ENCODE data around the gene GALNS. TPM values are rescaled to one million over a fixed set of nuclear protein-coding genes. Genes with fewer than 3 reads are reported as not detected.

Gene GALNS
- total and polyA plus RNA-seq, 2 of the 13 experiments (the other 11 are each of a cell fraction or from before 2014, with no cell fraction given), result 9.2 to 9.8 TPM

DNA sequence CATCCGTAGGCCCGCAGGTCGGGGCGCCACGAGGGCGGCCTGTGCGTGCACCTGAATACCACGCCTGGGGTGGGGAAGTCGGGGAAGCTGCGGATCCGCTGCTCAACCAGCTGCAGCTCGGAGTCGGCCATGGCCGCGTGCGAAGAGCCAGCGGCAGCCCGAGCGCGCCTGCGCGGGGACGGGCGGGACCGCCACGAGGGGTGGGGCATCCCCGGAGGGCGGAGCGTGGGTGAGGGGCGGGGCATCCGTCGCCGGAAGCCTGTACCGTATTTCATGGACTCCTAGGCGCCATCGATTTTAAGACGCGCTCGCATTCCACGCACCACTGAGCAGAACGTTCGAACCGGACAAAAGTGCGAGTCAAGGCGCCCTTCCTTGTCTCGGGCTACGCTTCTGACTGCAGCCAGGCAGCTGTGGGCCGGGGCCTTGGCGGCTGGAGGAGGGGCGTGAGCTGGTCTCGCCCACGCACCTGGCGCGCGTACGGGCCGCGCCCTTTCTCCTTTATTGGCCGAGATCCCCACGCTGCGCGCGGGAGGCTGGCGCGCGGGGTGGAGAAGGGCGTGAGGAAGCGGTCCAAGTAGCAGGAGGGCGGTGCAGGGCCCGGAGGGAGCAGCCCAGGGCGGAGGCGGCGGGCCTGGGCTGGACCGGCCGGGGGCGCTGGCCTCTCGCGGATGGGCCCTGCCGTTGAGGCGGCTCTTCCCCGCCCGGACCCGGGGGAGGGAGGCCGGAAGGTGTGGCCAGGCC lies 44.8 kb downstream of the GALNS start, which contains the start of gene APRT (continued):
- TF ChIP-seq SAP130 (CRISPR knock-in tag; IDR thresholded peaks at IDR 0.05; ENCODE audit: low read depth) (peak; percentile 87), POLR2A (IDR thresholded peaks at IDR 0.05; ENCODE audit: insufficient read depth in 1 of 2, low read depth in 2 of 2, low read length in 2 of 2) (peak in 1 of 2 experiments; percentile 94; a peak in 2 of 4 replicates), TBX2 (CRISPR knock-in tag; IDR thresholded peaks at IDR 0.05; ENCODE audit: borderline replicate concordance) (peak; percentile 44), FOXJ3 (CRISPR knock-in tag; IDR thresholded peaks at IDR 0.05; ENCODE audit: borderline replicate concordance) (no peak), FOSL2 (CRISPR knock-in tag; IDR thresholded peaks at IDR 0.05) (0 out of 2 replicates have a peak, but pooled peaks have one; percentile 4), HNF4A (CRISPR knock-in tag; IDR thresholded peaks at IDR 0.05) (no peak), ZNF510 (CRISPR knock-in tag; IDR thresholded peaks at IDR 0.05; ENCODE audit: low read depth) (peak; percentile 58; the same call in 1 of the 2 replicates), ZFP62 (CRISPR knock-in tag; IDR thresholded peaks at IDR 0.05) (no peak), ATAD3A (CRISPR knock-in tag; IDR thresholded peaks at IDR 0.05) (no peak), ZNF598 (CRISPR knock-in tag; IDR thresholded peaks at IDR 0.05; ENCODE audit: borderline replicate concordance) (peak; percentile 95), TAF1 (CRISPR knock-in tag; IDR thresholded peaks at IDR 0.05) (peak; percentile 90), ZNF619 (CRISPR knock-in tag; IDR thresholded peaks at IDR 0.05) (peak; percentile 72; the same call in 1 of the 2 replicates), ZNF674 (CRISPR knock-in tag; IDR thresholded peaks at IDR 0.05; ENCODE audit: low read depth) (peak; percentile 95), ZNF354B (CRISPR knock-in tag; IDR thresholded peaks at IDR 0.05) (peak; percentile 17; the same call in 1 of the 2 replicates)
- TF ChIP-seq, protein P1, sequence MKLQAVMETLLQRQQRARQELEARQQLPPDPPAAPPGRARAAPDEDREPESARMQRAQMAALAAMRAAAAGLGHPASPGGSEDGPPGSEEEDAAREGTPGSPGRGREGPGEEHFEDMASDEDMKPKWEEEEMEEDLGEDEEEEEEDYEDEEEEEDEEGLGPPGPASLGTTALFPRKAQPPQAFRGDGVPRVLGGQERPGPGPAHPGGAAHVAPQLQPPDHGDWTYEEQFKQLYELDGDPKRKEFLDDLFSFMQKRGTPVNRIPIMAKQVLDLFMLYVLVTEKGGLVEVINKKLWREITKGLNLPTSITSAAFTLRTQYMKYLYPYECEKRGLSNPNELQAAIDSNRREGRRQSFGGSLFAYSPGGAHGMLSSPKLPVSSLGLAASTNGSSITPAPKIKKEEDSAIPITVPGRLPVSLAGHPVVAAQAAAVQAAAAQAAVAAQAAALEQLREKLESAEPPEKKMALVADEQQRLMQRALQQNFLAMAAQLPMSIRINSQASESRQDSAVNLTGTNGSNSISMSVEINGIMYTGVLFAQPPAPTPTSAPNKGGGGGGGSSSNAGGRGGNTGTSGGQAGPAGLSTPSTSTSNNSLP (IDR thresholded peaks at IDR 0.05; ENCODE audit: low read depth, low read length), result no peak
- TF ChIP-seq, protein P2, sequence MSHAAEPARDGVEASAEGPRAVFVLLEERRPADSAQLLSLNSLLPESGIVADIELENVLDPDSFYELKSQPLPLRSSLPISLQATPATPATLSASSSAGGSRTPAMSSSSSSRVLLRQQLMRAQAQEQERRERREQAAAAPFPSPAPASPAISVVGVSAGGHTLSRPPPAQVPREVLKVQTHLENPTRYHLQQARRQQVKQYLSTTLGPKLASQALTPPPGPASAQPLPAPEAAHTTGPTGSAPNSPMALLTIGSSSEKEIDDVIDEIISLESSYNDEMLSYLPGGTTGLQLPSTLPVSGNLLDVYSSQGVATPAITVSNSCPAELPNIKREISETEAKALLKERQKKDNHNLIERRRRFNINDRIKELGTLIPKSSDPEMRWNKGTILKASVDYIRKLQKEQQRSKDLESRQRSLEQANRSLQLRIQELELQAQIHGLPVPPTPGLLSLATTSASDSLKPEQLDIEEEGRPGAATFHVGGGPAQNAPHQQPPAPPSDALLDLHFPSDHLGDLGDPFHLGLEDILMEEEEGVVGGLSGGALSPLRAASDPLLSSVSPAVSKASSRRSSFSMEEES (CRISPR knock-in tag; IDR thresholded peaks at IDR 0.05), result peak; percentile 46
- TF ChIP-seq, protein P3, sequence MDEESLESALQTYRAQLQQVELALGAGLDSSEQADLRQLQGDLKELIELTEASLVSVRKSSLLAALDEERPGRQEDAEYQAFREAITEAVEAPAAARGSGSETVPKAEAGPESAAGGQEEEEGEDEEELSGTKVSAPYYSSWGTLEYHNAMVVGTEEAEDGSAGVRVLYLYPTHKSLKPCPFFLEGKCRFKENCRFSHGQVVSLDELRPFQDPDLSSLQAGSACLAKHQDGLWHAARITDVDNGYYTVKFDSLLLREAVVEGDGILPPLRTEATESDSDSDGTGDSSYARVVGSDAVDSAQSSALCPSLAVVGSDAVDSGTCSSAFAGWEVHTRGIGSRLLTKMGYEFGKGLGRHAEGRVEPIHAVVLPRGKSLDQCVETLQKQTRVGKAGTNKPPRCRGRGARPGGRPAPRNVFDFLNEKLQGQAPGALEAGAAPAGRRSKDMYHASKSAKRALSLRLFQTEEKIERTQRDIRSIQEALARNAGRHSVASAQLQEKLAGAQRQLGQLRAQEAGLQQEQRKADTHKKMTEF (CRISPR knock-in tag; IDR thresholded peaks at IDR 0.05), result peak; percentile 97
- TF ChIP-seq, protein P4, sequence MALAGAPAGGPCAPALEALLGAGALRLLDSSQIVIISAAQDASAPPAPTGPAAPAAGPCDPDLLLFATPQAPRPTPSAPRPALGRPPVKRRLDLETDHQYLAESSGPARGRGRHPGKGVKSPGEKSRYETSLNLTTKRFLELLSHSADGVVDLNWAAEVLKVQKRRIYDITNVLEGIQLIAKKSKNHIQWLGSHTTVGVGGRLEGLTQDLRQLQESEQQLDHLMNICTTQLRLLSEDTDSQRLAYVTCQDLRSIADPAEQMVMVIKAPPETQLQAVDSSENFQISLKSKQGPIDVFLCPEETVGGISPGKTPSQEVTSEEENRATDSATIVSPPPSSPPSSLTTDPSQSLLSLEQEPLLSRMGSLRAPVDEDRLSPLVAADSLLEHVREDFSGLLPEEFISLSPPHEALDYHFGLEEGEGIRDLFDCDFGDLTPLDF (CRISPR knock-in tag; IDR thresholded peaks at IDR 0.05), result no peak; the same call in none of the 2 replicates
- TF ChIP-seq, protein P5, sequence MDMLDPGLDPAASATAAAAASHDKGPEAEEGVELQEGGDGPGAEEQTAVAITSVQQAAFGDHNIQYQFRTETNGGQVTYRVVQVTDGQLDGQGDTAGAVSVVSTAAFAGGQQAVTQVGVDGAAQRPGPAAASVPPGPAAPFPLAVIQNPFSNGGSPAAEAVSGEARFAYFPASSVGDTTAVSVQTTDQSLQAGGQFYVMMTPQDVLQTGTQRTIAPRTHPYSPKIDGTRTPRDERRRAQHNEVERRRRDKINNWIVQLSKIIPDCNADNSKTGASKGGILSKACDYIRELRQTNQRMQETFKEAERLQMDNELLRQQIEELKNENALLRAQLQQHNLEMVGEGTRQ (IDR thresholded peaks at IDR 0.05; ENCODE audit: low read depth, low read length), result no peak
- TF ChIP-seq, protein P5 (CRISPR knock-in tag; IDR thresholded peaks at IDR 0.05; ENCODE audit: borderline replicate concordance), result no peak; the same call in 1 of the 2 replicates
- TF ChIP-seq, protein P6, sequence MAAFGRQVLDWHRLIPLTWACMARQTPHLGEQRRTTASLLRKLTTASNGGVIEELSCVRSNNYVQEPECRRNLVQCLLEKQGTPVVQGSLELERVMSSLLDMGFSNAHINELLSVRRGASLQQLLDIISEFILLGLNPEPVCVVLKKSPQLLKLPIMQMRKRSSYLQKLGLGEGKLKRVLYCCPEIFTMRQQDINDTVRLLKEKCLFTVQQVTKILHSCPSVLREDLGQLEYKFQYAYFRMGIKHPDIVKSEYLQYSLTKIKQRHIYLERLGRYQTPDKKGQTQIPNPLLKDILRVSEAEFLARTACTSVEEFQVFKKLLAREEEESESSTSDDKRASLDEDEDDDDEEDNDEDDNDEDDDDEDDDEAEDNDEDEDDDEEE (CRISPR knock-in tag; IDR thresholded peaks at IDR 0.05), result peak; percentile 91
